Activated T-cell treated with anti-CD3 and anti-CD28 coated beads for 48 hours (primary cell): ENCODE data around the gene DROSHA.

ENCODE experiments used
- DNase-seq: peaks from one replicate; pipeline ENCODE4 v3.0.0-alpha.2; 2020; ENCODE audit warnings: low read depth

Gene DROSHA

DNA sequence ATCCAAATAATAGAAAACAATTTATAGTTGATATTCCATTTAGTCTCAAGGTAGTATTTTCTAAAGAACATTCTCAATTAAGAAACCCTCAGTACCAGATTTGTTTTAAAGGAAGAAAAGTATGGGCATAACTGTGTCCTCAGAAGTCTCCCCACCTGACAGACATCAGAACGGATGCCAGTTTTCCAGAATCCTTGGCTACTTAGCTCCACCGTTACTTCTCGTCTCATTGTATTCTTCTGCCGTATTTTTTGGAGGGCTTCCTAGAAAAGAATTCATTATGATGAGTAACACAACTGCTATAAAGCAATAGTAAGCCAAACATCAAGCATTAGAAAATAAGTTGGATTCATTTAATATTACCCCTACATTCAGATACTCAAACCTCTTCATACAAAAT, 67.8 kb downstream of the DROSHA start:
- DNase-seq: no peak

DNA sequence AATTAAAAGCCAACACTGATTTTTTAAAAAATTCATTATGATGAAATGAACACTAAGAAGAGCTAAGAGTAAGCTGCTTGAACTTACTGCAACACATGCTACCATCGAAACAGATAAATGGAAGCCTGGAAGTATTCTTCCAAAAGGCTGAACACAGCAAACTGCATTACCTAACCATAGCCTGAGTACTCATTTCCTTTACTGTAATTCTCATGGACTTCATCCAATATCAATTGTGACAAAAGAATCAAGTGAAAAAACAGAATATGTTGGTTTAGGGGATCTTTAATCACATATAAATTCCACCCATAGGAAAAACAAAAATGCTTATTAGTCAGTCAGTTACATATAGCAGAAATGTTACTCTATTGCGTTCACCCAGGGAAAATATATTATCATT, 68.5 kb downstream of the DROSHA start:
- DNase-seq: no peak

DNA sequence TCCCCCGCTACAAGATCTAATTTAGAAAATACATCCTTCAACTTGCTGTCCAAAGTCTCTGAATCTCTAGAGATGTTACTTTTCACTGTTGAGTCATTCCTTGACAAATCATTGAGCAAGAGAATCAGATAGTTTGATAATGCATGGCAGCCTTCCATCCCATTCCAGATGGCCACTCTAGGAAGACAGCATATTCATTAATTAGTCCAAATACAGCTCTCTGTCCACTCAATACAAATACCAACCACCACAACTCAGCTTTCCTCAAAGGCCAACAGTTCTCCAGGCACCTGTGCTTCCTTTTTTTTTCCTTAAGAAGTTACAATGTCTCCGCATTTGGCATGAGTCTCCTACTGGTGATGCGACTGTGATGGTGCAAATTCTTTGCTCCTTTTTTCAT, 72.3 kb downstream of the DROSHA start:
- DNase-seq: no peak

DNA sequence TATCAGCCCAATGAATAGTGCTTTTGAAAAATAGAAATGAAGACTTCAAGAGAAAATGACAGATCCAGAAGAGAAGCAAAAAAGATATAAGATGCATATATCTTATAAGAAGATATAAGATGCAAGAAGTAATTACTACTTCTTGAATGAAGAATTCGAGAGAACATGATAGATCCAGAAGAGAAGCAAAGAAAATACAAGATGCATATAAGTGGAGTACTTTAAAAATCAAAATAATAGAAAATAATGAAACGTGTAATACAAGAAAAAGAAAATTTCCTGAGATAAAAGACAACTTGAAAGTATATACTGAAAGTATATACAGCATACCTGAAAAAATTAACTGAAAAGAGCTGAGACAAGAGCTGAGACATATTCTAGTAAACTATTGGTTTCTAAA, 76.7 kb downstream of the DROSHA start:
- DNase-seq: no peak

DNA sequence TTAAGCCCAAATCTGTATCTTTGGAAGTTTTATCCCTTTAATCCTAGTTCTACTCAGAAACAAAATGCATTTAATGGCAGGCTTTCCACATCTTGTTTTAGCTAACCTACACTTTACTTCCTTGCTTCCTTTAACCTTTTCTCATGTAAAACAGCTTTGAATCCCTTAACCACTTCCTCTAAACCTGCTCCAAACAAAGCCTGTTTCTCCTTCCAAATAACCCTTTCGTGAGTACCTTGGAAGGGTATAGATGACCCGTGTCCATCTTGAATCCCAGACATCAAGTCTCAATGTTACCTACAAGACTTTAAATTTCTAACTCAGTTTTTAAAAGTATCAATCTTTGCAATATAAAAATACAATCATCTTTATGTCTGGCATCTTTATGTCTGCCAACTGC, 78.4 kb downstream of the DROSHA start:
- DNase-seq: no peak

DNA sequence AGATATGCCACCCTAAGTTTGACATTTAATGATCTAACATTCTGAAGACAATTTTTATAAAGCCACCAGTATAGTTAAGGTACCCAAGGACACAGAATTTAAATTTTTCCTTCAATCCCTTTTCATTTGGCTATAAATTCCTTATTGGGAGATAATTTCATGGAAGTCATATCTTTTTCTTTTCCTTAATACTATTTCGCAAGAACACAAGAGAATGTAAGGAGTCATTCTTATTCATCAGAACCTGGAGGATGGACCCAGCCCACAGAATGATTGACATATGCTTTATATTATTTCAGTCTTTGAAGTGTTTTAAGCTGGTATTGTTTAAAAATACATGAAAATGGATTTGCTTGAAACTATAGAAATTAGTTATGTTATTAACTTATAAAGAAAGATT, 79.6 kb downstream of the DROSHA start:
- no peak for DNase-seq

DNA sequence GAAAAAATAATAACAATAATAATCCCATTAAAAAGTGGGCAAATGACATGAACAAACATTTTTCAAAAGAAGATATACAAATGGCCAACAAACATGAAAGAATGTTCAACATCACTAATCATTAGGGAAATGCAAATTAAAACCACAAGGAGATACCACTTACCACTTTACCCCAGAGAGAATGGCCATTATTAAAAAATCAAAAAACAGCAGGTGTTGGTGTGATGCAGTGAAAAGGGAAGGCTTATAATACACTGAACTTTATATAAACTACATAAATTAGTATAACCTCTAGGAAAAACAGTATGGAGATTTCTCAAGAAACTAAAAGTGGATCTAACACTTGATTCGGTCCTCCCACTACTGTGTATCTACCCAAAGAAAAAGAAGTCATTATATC, 81.9 kb downstream of the DROSHA start:
- DNase-seq: no peak

DNA sequence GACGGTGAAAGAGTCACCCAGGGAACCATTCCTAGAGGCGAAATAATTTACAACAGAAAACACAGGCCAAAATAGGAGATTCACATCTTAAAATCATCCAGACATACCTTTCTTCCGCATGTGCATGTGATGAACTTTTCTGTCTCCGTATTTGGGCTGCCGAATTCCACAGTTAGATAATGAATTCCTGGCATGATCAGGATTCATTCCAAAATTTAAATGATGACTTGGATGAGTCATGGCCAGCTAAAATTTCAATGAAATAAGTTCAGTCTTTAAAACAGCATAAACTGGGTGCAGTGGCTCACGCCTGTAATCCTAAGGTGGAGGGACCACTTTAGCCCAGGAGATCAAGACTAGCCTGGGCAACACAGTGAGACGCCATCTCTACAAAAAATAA, 82.7 kb downstream of the DROSHA start:
- DNase-seq: no peak

DNA sequence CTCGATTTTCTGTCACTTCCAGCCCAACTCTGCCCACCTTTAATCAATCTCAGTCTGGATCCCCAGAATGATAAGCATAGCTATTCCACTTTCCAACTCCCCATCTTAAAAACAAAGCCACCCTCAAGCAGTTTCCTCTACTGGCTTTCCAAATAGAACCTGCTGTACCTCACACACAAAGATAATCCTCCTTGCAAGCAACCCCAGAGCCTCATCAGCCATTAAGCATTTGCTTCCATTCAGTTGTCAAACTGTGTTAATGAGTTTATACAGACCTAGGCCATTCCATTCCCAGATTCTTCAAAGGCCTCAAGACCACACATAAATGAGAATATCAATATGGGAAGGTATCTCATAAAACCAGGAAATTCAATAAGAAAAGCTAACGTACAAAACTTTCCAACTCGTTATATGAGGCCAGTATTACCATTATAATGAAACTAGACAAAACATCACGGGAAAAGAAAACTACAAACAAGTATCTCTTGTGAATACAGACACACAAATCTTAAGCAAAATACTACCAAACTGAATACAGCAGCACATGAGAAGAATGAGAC, 86.8 kb downstream of the DROSHA start:
- DNase-seq: no peak

DNA sequence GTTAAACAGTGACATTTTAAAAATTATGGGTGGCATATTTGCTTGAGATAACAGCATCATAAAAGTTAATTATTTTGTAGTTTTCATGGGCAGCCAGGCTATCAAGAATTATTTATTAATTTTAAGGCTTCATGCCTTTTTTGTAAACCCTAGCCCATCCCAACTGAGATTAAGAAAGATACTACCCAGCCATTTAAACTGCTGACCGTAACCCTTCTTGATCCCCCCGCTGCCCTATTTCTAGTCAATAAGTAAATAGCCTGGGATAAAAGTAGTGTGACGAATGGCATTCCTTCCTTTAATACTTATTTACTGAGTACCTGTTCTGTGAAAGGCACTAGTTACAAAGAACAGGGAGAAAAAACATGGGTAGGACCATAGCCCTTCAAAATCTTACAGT, 88.3 kb downstream of the DROSHA start:
- DNase-seq: no peak

DNA sequence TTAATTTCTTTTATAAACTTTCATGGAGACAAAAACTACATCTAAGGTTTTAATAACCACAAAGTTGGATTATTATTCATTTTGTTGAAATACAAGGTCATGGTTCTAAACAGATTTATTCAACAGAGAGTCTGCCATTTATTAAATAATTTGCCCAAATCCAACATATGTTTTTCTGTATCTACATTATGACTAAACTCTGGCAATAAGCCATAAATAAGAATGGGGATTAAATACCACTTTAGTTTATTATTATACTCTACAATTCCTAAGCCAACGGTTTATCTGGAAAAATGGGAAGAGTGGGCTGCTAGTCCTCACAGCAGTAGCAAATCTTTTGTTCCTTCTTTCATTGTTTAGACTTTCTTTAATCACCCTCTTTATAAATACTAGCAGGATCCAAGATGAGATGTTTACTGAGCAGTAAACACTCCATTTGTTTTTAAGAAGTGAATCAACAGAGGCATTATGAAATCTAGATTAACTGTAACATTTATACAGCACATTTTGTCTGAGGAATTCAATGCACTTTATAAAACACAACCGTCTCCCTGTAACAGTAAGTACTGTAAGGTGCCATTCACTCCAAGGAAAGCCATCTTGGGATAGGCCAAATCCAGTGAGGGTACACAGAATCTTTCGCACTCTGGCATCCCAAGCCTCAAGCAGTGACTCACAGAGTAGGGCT, 89.7 kb downstream of the DROSHA start:
- DNase-seq: no peak

DNA sequence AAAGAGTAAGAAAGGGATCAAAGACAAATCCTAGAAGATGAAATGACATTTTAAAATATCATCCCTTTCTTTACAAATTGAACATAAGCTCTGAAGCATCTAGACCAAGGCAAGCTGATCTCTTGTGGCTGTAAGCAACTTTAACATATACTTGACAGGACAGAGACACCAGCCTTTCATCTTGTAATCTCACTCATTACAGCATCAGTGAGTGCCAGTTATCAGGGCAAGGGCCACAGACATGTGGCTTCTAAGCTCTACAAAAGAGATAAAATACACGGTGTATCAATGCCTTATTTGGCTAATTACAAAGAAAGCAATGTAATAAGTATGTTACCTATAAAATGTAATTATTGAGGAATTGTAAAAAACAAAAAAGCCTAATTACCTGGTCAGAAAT, 95.0 kb downstream of the DROSHA start:
- no peak for DNase-seq

DNA sequence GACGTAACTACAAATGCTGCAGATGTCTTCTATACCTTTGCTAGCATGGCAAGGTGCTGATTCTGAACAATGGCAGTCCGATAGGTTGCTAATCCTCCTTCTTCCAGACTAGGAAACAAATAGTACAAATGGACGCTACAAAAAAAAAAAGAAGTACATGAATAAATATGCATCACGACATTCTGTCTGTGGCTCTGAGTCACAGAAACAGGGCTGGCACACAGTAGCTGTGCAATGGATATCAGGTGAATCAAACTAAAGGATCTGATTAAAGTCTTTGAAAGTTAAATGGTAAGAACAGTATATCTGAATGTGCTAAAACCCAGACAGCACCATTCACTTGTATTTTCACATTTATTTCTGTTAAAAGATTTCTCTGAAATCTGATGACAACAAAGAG, 96.2 kb downstream of the DROSHA start:
- DNase-seq: no peak

DNA sequence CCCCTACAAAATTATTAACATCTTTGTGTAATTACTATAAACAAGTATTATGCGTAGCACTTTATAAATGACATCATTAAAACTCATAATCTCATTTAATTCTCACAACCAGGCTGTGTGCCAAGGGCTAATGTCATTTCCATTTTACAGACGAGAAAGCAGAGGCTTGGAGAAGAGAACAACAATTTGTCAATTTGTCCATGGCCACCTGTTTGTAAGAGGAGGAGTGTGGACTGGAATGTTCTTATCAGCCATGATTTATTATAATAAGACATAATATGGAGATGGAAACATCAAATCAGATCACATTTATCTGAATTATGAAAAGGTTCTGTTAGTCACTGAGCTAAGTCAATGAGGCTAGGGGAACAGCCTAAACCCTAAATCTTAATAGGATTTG, 97.0 kb downstream of the DROSHA start:
- DNase-seq: no peak

DNA sequence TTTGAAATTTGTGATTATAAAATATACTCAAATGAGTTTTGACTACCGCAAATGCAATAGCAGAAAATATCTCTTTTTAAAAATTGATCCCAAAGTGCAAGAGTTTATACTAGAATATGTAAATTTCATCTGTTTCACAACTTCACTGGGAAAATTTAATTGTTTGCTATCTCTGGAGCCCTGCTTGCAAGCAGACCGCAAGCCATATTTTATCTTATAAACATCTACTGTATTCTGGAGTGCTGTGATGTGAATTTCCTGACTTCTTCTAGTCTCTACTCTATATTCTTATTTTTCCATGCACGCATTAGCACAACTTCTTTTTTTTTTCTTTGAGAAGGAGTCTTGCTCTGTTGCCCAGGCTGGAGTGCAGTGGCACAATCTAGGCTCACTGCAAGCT, 98.7 kb downstream of the DROSHA start:
- no peak for DNase-seq

DNA sequence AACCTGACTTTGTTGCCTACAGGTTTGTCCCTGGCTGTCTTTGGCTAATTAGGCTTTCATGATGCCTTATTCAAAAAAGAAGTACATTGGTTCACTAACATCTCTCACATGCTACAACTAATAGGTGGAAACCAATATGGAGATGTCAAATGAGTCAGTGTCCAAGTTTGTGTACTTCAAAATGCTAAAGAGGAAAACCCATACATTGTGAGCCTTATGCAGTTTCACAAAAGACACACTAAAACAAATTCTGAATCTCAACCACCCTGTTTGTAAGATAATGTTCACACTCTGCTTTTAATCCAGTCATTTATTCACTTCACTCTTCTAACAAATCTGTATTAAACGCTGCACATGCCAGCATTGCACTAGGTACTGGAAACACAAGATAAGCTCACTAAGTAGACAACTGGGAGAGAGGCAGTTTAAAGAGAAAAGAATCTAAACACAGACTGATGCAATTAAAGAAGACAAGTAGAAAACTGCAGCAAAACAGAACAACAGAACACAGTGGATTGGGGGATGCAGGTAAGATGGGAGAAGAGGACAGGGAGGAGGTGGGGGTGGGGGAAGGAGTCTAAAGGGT, 104.1 kb downstream of the DROSHA start:
- DNase-seq: no peak

DNA sequence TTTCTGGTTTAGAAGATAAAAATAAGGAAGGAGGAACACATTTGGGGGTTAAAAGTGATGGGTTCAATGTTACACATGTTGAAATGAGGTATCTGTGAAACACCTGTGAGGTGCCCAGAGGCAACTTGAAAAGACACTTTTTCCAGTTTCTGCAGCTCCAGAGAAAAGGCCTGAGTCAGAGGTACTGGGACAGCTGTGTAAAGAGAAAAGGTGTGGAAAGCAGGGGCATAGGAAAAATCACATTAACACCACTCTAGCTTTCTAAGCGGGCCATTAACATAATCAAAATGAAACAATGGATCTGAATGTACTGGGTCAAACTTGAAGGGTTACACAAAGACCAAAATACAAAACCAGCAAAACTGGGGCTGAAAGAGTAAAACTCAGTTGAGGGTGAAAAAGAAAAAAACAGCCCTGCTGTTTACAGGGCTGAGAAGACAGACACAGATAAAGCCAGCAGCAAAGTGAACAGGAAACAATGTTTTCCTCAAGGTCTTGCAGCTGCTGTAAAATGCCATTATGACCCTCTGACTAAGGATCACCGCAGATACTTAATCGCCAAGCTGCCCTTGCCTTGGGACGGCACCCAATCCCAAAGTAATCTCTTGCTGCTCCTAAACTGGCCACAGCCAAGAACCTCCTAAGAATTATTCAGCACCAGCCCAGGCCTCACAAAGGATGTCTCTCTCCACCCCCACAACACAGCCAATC, 104.7 kb downstream of the DROSHA start:
- DNase-seq: no peak

DNA sequence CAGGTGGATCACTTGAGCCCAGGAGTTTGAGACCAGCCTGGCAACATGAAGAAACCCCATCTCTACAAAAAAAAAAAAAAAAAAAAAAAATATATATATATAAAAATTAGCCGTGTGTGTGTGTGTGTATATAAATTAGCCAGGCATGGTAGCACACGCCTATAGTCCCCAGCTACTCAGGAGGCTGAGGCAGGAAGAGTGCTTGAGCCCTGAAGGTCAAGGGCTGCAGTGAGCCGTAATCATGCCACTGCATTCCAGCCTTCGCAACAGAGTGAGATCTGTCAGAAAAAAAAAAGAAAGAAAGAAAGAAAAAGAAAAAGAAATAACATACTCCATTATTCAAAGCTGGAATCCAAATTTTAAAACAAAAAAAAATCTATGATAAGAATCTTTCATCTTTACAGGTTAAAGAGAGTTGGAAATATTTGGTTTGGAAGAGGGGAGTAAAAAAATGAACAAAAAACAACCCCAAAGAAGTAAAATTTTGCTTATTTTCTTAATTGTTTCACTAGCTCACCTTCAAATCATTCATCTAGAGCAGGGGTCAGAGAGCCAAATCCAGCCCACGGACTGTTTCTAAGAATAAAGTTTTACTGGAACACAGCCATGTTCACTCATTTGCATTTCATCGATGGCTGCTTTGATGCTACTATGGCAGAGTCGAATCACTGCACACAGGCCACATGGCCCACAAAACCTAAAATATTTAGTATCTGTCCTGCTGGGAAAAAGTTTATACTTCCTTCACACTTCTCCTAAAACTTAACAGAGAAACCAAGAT, 109.9 kb downstream of the DROSHA start:
- no peak for DNase-seq

DNA sequence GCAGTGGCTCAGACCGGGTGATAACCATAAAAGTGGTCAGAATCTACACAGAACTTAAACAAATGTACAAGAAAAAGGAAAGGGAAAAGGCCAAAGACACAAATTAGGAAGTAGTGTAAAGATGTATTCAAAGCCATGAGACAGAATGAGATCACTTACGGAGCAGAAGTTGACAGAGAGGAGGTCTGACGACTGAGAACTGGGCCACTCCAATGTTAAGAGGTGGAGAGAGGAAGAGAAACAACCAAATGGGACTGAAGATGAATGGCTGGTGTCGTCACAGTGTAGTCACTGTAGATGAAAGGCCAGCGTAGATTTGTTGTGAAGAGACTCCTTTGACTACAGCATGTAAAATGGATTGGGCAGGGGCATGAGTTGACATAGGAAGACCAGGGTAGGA, 114.4 kb downstream of the DROSHA start:
- no peak for DNase-seq

DNA sequence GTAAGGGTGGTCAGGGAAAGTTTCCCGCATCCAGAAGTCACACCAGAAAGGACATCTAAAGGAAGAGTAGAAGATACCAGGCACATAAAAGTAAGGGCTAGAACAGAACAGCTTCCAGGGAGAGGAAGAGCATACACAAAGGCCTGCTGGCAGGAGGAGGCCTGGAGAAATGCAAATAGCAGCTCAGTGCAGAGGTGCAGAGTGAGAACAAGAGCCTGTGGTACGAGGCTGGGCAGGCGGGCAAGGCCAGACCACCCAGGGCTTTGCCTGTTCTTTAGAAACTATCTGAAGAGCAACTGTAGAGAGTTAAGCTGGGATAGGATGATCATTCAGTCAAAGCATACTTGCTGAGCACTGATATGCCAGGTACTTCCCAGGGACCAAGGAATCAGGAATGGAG, 115.3 kb downstream of the DROSHA start:
- DNase-seq: no peak

DNA sequence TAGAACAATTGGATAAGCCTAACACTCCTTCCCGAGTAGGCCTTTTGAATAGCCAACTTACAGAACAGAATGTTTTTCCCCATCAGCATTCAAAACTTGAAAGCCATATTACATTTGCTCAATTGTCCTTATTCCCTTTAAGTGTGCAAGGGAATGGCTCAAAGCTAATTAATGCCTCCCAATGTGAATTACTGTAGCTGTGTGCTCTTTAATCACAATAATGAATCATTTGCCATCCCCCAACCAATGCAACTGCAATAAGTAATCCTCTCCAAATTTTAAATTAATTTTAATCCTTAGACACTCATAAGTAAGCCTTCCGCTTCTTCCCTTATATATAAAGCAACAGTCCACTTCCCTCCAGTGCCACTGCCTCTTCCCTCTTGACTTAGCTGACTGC, 115.9 kb downstream of the DROSHA start:
- DNase-seq: no peak
